Skeletal muscle tissue (tissue), 4 donors: ENCODE results near the gene ZBED5. TPM values are rescaled to one million over a fixed set of nuclear protein-coding genes. Genes with fewer than 3 reads are reported as not detected.
A peak's percentile ranks its signal among the peaks of the same experiment; 100 is the strongest.
"Not testable (repeated sequence)": the region's sequence is repeated elsewhere in the genome, so short reads cannot be mapped to it uniquely, and the experiment has no call there.

Experiments
- H3K27ac ChIP-seq: one replicate; pipeline ENCODE4 v1.7.0; 2013; ENCODE audit warnings: mild to moderate bottlenecking, low read depth, low read length, inconsistent platforms
- H3K27me3 ChIP-seq, 3 donors: one replicate each; pipeline ENCODE4 v1.7.0; 2013; ENCODE audit warnings: low read length in 3 of 3; ENCODE audit not compliant: control insufficient read depth in 3 of 3, insufficient read depth in 3 of 3
- H3K36me3 ChIP-seq, 3 donors: one replicate each; pipeline ENCODE4 v1.7.0; 2013; ENCODE audit warnings: low read length in 3 of 3; ENCODE audit not compliant: control insufficient read depth in 3 of 3, insufficient read depth in 3 of 3
- H3K4me1 ChIP-seq, 3 donors: one replicate each; pipeline ENCODE4 v1.7.0; 2013; ENCODE audit warnings: low read length in 3 of 3, mild to moderate bottlenecking in 3 of 3; ENCODE audit not compliant: control insufficient read depth in 3 of 3, insufficient read depth in 3 of 3
- H3K4me3 ChIP-seq, 3 donors: one replicate each; pipeline ENCODE4 v1.7.0; 2013; ENCODE audit warnings: low read length in 3 of 3
- H3K9ac ChIP-seq, 3 donors: one replicate each; pipeline ENCODE4 v1.7.0; 2013; ENCODE audit warnings: low read length in 3 of 3, mild to moderate bottlenecking in 3 of 3, moderate library complexity in 2 of 3, low read depth in 1 of 3
- H3K9me3 ChIP-seq, 3 donors: one replicate each; pipeline ENCODE4 v1.7.0; 2013; ENCODE audit warnings: low read length in 3 of 3; ENCODE audit not compliant: control insufficient read depth in 3 of 3
- total RNA-seq: library from RNA; depleted of rRNA; stranded (reverse); fragments of >200 nt; gene quantifications from one replicate; pipeline ENCODE4 v1.2.3, GENCODE V29; 2014
- donor health status: Osteomylitis.

The ZBED5 gene
- total RNA-seq, 1 donor from 2014 or later, result 21.4 TPM

- H3K4me1 ChIP-seq, result peaks cover 4 to 10% (median 8%) of the 10 kb centered on the region in 3 donors
- not testable (repeated sequence) for H3K27ac ChIP-seq, H3K9me3 ChIP-seq, H3K27me3 ChIP-seq, H3K4me3 ChIP-seq, H3K36me3 ChIP-seq, H3K9ac ChIP-seq
Observed at GRCh38 chr11:10884292-10884691, 26.4 kb upstream of the ZBED5 start.

DNA sequence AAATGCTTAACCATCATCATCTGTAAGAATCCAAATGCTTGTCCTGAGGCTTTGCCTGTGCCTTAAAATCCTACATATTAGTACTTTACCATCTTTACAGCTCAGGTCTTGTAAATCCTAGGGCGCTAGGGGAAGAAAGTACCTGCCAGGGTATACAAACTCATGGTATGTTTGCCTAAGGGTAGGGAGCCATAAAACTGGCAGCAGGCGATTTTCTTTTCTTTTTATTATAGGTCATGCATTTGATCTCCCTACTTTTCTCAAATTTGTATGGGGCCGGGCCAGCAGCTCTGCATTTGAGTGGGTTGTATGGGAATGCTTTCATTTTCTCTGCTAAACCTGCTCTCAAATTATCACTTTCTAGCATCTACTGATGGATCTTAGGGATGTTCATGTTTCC, 24.0 kb upstream of the ZBED5 start:
- Histone ChIP-seq H3K27me3 (no peaks in the 10 kb centered on the region), H3K9ac (no peak overlapping the region), H3K36me3 (no peaks in the 10 kb centered on the region), H3K27ac (no peak overlapping the region), H3K4me3 (no peak overlapping the region), H3K4me1 (peaks cover 4 to 13% (median 8%) of the 10 kb centered on the region in 3 donors), H3K9me3 (no peaks in the 10 kb centered on the region)

DNA sequence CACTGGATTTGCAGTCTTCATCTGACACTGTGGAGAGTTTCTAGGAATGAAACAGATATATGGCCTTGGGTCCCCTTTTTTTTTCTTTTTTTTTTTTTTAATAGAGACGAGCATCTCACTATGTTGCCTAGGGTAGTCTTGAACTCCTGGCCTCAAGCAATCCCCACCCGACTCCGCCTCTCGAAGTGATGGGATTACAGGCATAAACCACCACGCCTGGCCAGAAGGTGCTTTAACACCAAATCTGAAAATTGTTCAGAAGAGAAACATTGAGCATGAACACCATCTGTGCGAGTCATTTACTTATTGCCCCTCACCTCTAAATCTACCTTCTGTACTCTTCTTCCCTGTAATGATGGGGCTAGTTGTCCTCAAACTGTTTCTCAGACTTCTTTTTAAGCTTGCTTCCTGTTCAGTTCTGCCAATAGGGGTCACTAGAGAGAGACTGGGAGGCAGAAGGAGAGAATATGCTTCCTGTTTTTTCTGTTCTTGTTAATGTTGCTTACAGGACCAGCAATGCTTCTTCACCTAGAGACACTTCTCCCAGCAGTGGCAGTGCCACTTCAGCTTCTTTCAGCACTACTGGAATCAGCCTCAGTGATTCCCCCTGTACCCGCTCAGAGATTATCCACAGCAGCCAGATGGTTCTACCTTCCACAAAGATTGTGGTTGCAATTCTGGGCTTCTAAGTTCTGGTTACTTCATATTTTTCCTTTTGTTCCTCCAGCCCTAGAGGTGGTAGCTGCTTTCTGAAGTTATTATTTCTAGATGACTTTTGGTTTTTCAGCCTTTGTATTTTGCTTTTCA, 20.8 kb upstream of the ZBED5 start:
- Histone ChIP-seq H3K4me3 (no peak overlapping the region), H3K27me3 (no peaks in the 10 kb centered on the region), H3K27ac (no peak overlapping the region), H3K9ac (no peak overlapping the region), H3K9me3 (no peaks in the 10 kb centered on the region), H3K36me3 (no peaks in the 10 kb centered on the region), H3K4me1 (peaks cover 0 to 9% (median 0%) of the 10 kb centered on the region in 3 donors)

DNA sequence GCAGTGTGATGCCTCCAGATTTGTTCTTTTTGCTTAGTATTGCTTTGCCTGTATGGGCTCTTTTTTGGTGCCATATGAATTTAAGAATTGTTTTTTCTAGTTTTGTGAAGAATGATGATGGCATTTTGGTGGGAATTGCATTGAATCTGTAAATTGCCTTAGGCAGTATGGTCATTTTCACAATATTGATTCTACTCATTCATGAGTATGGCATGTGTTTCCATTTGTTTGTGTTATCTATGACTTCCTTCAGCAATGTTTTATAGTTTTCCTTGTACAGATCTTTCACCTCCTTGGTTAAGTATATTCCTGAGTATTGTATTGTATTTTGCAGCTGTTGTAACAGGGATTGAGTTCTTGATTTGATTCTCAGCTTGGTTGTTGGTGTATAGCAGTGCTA, 18.3 kb upstream of the ZBED5 start:
- H3K9me3 ChIP-seq, result no peaks in the 10 kb centered on the region
- no peaks in the 10 kb centered on the region for H3K36me3 ChIP-seq
- no peak overlapping the region for H3K9ac ChIP-seq
- H3K4me3 ChIP-seq, result no peak overlapping the region
- H3K4me1 ChIP-seq, result peaks cover 0 to 9% (median 0%) of the 10 kb centered on the region in 3 donors
- no peak overlapping the region for H3K27ac ChIP-seq
- H3K27me3 ChIP-seq, result no peaks in the 10 kb centered on the region

DNA sequence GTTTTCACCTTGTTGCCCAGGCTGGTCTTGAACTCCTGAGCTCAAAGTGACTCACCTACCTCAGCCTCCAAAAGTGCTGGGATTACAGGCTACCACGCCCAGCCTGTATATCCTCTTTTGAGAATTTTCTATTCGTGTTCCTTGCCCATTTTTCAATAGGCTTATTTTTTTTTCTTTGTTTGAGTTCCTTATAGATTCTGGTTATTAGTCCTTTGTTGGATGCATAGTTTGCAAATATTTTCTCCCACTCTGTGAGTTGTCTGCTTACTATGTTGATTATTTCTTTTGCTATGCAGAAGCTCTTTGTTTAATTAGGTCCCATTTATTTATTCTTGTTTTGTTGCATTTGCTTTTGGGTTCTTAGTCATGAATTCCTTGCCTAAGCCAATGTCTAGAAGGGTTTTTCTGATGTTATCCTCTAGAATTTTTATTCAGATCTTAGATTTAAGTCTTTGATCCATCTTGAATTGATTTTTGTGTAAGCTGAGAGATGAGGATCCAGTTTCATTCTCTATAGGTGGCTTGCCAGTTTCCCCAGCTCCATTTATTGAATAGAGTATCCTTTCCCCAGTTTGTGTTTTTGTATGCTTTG, 17.7 kb upstream of the ZBED5 start:
- H3K27me3 ChIP-seq, result no peaks in the 10 kb centered on the region
- no peaks in the 10 kb centered on the region for H3K36me3 ChIP-seq
- no peak overlapping the region for H3K9ac ChIP-seq
- H3K9me3 ChIP-seq, result no peaks in the 10 kb centered on the region
- no peak overlapping the region for H3K27ac ChIP-seq
- peaks cover 0 to 9% (median 0%) of the 10 kb centered on the region in 3 donors for H3K4me1 ChIP-seq
- no peak overlapping the region for H3K4me3 ChIP-seq

DNA sequence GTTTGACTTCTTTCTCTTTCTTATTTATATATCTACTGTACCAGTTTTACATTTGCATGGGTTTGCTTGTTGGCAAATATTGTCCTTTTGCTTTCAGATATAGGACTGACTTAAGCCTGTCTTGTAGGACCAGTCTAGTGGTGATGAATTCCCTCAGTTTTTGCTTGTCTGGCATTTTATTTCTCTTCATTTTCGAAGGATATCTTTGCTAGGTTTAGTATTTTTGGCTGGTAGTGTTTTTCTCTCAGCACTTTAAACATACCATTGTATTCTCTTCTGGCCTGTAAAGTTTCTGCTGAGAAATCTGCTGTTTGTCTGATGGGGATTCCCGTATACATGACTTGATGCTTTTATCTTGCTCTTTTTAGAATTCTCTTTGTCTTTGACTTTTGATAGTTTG, 14.2 kb upstream of the ZBED5 start:
- H3K27me3 ChIP-seq, result no peaks in the 10 kb centered on the region
- H3K9me3 ChIP-seq, result no peaks in the 10 kb centered on the region
- H3K4me1 ChIP-seq, result peaks cover 2 to 6% (median 3%) of the 10 kb centered on the region in 3 donors
- H3K9ac ChIP-seq, result no peak overlapping the region
- no peak overlapping the region for H3K4me3 ChIP-seq
- no peak overlapping the region for H3K27ac ChIP-seq
- no peaks in the 10 kb centered on the region for H3K36me3 ChIP-seq

GRCh38 chr11:10868352-10868751, 10.5 kb upstream of the ZBED5 start:
- H3K4me1 ChIP-seq, result peaks cover 4 to 9% (median 4%) of the 10 kb centered on the region in 3 donors
- H3K36me3 ChIP-seq, result no peaks in the 10 kb centered on the region
- H3K27me3 ChIP-seq, result no peaks in the 10 kb centered on the region
- no peak overlapping the region for H3K27ac ChIP-seq
- no peak overlapping the region for H3K4me3 ChIP-seq
- H3K9ac ChIP-seq, result no peak overlapping the region
- H3K9me3 ChIP-seq, result no peaks in the 10 kb centered on the region

DNA sequence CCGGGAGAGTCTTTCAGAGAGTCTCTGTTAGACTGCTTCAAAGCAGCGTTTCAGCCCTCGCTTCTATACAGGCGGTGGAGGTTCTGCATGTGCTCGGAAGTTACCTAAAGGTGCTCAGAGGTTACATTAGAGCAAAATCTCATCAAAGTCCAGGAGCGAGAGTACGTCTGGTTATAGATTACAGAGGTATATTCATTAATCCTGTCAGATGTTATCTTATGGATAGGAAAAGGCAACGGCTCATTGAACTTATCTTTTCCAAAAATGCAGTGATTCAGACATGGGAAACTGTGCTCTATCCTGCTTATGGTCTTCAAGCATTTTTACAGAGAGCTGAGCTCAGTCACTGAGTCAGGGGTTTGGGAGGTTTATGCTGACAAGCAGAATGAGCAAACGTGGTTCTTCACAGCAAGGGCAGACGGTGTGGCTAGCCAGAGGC, 9.1 kb upstream of the ZBED5 start:
- H3K4me3 ChIP-seq, result no peak overlapping the region
- H3K9ac ChIP-seq, result no peak overlapping the region
- peaks cover 4 to 9% (median 4%) of the 10 kb centered on the region in 3 donors for H3K4me1 ChIP-seq
- no peaks in the 10 kb centered on the region for H3K36me3 ChIP-seq
- no peaks in the 10 kb centered on the region for H3K9me3 ChIP-seq
- no peaks in the 10 kb centered on the region for H3K27me3 ChIP-seq
- H3K27ac ChIP-seq, result peak overlapping the region; percentile 28

DNA sequence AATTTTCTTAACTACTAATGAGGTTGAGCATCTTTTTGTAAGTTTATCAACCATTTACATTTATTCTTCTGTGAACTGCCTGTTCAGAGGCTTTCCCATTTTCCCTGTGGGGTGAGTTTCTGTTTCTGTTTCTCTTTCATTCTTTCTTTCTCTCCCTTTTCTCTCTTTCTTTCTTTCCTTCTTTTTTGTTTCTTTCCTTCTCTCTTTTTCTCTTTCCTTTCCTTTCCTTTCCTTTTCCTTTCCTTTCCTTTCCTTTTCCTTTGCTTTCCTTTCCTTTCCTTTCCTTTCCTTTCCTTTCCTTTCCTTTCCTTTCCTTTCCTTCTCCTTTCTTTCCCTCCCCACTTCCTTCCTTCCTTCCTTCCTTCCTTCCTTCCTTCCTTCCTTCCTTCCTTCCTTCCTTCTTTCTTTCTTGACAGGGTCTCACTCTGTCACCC, 8.0 kb upstream of the ZBED5 start:
- H3K27ac ChIP-seq, result no peak overlapping the region
- H3K36me3 ChIP-seq, result no peaks in the 10 kb centered on the region
- H3K9me3 ChIP-seq, result no peaks in the 10 kb centered on the region
- H3K4me1 ChIP-seq, result peaks cover 4 to 9% (median 5%) of the 10 kb centered on the region in 3 donors
- no peaks in the 10 kb centered on the region for H3K27me3 ChIP-seq
- no peak overlapping the region for H3K9ac ChIP-seq
- H3K4me3 ChIP-seq, result no peak overlapping the region

GRCh38 chr11:10864688-10865087, 6.8 kb upstream of the ZBED5 start:
- Histone ChIP-seq H3K27ac (peak overlapping the region; percentile 49), H3K9me3 (no peaks in the 10 kb centered on the region), H3K36me3 (no peaks in the 10 kb centered on the region), H3K9ac (peak overlapping the region; percentile 4 to 66 (median 62)), H3K27me3 (no peaks in the 10 kb centered on the region), H3K4me1 (peaks cover 8 to 13% (median 9%) of the 10 kb centered on the region in 3 donors), H3K4me3 (peak overlapping the region; percentile 0 to 55 (median 29))
